Stimulated activated CD8-positive, alpha-beta memory T cell treated with anti-CD3 and anti-CD28 coated beads, Interleukin-12 subunit alpha, Interleukin-12 subunit beta, amount 100 ng/mL, for 24 hours (primary cell): ENCODE data around the gene SP100.

Experiments
- DNase-seq: peaks from one replicate; pipeline ENCODE4 v3.0.0-alpha.2; 2020; ENCODE audit errors: extremely low read depth

The SP100 gene

DNA sequence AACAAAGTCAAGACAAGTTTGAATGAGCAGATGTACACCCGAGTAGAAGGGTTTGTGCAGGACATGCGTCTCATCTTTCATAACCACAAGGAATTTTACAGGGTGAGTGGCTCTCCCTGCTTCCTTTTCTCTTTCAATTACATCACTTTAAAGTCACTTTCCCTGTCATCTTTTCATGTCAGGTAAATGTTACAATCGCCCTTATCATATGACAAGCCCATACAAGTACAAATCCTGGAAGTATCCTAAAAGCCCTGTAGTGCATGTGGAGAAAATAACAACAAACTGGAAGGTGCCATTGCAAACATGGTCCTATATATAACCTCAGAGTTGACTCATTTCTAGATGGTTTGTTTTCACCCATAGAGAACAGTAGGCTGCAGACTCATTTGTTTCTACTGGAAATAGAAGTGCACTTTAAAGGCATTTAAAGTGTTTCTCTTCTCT is 126.0 kb downstream of the SP100 start:
- no peak for DNase-seq

DNA sequence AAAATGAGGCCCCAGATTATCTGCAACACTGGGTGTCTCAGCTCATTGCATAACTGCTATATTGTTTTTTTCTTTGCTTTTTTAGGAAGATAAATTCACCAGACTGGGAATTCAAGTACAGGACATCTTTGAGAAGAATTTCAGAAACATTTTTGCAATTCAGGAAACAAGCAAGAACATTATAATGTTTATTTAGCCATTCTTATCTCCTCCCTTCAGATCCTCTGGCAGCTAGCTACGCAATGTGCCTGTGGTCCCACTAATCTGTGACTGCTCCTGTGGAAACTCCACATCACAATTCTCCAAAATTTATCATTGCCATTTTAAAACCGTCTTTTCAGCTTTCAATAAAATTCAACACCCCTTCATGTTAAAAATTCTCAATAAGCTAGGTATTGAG is 126.8 kb downstream of the SP100 start:
- DNase-seq: no peak

DNA sequence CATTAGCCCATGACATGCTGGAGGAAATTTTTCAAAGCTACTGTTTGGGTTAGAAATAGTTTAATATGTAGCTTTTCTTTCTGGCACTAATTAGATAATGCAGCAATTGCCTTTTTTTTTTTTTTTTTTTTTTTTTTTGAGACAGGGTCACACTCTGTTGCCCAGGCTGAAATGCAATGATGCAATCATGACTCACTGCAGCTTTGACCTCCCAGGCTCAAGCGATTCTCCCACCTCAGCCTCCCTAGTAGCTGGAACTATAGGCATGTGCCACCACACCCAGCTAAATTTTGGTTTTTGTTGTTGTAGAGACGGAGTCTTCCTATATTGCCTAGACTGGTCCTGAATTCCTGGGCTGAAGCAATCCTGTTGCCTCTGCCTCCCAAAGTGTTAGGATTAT is 136.2 kb downstream of the SP100 start:
- no peak for DNase-seq

DNA sequence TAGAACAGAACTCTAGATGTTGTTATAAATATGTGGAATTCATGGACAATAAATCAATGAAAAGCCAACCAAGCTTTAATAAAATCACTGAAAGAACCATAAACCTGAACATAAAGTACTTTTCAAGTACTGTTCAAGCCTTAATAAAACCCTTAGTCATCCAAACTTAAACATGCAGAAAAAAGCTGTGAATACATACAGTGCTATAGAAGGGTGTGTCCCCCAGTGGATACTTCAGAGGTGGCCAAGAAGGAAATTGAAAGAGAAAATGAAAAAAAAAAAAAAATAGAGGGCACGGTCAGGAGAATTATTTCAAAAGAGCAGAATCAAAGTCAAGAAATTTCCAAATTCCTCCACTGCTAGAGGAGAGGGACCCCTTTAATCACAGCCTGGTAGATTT is 141.1 kb downstream of the SP100 start:
- no peak for DNase-seq

DNA sequence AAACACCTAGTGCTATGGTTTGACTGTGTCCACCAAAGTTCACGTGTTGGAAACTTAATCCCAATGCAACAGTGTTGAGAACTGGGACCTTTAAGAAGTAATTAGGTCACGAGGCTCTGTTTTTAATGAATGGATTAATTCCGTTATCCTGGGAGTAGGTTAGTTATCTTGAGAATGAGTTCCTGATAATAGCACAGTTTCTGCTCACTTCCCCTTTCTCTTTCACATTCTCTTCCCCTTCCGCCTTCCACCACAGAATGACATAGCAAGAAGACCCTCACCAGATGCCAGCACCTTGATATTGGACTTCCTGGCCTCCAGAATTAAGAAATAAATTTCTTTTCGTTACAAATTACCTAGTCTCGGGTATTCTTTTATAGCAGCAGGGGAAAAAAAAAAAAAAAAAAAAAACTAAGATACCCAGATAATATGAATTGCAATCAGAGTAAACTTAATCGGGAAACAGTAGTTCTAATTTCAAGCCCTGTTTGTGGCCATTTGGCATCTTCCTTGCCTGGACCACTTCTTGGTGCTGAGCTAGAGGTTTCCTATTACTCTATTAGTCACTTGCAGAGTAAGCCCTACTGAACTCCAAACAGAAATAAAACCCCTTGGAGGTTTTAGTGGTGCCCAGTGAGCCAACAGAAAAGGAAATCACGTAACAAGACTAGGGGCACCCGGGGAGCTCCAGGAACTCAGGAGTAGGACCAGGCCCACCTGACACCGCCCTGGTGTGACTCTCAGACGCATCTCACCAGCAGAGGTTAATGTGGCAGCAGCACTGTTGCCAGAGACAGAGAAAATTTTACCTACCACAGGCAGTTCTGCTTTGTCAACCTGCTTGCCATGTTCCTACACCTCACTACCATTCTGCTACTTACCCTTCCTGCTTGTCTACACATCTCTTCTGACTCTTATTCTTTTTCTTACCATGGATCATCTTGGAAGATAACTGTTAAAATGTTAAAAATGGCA is 149.1 kb downstream of the SP100 start:
- DNase-seq: no peak

DNA sequence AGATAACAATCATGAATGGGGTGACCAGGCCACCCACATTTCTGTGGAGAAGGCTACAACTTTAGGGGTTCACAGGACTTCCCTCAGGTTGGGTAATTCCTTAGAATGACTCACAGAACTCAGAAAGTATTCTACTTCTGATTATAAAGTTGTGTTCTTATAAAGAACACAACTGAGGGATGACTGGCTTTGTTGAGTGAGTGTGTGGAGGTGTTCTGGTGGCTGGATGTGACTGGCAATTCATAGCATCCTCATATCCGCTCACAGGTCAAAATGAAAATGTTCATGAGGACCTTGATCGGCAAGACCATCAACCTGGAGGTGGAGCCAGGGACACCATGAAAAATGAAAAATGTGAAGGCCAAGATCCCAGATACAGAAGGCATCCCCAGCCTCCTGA is 153.3 kb downstream of the SP100 start:
- no peak for DNase-seq

DNA sequence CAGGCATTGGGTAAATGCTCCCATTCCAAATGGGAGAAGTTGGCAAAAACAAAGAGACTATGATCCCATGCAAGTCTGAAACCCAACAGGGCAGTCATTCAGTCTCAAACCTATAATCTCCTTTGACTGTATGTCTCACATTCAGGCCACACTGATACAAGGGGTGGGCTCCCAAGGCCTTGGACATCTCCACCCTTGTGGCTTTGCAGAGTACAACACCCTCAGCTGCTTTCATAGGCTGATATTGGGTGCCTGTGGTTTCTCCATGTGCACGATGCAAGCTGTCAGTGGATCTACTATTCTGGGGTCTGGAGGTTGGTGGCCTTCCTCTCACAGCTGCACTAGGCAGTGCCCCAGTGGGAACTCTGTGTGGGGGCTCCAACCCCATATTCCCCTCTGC is 155.0 kb downstream of the SP100 start:
- DNase-seq: no peak

DNA sequence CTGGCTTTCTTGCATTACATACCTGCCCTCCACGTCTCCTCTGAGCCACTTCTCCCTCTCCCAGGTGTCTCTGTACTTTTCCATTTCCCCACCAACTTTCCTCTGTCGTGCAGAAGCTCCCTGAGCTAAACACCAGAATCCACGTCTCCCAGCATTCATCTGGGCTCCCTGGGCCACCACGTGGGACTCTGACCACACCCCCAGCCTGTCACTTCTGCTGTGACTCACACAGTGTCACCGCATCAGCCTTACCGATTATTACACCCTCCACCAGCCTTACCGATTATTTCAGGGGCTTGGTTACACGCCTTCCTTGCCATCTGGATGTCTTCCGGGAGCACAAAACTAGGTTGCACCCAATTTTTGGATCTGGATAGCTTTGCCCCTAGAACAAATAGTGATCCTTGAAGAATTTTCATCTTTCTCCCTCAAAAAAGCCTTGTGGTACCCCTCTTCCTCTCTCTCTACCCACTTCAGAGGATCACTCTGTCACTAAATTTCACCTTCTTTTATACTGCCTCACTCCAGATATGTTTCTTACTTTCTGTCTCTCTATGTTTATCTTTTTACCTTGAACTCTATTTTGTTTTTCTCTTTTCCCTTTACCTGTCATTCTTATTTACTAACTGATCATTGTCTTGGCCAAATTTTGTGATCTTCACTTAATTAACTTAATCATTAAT is 159.8 kb downstream of the SP100 start:
- DNase-seq: peak; percentile 27

DNA sequence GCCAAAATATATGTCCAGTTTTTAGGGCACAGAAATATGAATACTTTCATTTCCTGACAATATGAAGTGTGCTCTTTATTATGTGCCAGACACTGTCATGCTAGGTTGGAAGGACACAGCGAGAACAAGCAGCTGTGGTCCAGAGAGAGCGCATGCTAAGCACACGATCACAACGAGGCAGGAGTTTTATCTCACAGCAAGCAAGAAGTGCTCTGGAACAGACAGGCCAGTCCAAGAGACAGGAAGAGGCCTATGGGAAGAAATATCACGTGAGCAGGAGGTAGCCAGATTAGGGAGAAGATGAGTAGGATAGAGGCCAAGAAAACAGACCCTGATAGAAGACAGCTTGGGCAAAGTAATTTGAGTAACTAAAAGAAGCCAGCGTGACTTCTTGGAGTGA is 161.1 kb downstream of the SP100 start:
- DNase-seq: no peak

DNA sequence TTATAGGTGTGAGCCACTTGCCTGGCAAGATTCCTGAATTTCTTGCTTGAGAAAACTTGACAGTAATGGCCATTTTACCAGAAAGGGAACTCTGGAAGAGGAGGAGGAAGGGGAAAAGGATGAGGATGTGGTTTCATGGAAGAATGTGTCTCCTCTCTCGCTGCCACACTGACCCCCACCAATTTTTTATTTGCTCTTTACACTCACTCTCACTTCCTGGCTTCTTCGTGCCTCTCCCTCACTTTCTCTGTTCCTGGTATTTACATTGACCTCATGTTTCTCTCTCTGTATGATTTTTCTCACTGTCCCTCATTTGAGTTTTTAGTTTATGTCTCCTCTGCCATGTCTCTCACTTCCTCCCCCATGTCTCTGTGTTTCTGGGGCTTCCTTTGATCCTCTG is 162.1 kb downstream of the SP100 start:
- DNase-seq: no peak

DNA sequence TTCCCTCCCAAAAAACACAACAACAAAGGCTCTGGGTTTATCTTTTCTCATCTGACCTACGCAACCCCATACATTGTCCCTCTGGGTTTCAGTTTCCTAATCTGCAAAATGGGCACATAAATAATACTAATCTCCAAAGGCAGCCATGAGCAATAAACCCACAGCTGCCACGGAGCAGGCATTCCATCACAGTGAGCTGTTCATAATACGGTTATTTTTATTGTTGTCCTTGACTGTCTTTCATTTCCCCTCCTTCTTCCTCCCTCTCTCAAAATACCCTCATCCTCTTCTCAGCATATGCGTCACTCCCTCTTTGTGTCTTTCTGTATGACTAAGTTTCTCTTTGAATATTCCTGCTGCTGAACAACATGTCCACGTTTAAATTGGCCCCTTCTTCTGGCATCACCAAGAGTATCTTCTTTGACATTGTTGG is 166.9 kb downstream of the SP100 start:
- no peak for DNase-seq

DNA sequence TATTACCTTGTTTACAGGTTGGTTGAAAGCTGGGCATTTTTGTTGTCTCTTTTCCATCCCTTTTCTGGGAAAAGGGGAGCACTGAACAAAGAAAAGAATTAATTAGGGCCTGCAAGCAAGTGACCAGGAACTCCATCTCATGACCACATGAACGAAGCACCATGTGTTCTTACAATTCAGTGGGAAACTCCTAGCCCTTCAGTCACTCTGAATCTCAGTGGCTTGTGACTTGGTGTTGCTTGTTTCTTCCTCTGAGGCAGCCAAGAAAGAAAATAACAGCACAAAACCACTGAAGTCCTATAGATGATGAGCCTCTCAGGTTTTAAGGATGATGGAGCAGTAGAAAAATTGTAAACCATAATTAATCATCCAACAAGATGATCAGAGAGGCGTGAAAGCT is 167.6 kb downstream of the SP100 start:
- no peak for DNase-seq

DNA sequence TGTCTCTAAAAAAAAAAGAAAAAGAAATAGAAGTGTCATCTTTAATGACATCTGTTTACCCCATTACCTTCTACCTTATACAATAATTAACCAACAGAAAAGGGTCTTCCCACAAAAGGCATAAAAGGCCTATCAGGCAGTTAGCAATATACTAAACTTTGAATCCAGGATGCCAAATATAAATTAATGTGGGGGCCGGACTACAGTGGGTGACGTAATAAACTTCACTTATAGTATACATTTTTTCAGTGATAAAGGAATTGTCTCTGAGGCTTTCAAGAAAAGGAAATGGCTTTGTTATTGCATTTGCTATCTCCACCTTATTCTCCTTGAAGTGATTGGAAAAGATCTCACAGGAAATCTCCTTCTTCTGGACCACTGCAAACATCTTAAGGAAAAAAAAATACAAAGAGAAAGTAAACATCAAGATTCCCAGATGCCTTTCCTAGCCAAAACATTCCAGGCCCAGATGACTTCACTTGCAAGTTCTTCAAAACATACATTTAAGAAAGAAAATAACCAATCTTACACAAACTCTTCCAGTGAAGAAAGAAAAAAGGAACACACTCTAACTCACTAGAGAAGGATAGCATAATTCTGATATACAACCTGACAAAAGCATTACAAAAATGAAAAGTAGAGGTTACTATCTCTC is 170.5 kb downstream of the SP100 start:
- DNase-seq: no peak

DNA sequence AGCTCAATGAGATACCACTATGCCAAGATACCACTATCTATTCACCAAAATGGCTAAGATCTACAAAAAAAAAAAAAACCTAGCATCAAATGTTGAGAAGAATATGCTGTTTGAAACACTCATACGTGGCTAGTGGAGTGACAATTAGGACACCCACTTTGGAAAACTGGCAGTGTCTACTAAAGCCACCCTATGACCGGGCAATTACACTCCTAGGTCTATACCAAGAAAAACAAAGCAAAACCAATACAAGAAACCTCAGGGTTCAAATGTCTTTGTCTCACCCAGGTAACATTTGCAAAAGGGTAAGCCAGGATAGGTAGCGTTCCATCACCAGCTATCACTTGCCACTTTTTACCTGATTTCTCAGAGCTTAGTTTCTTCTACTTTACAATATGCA is 173.0 kb downstream of the SP100 start:
- DNase-seq: no peak

DNA sequence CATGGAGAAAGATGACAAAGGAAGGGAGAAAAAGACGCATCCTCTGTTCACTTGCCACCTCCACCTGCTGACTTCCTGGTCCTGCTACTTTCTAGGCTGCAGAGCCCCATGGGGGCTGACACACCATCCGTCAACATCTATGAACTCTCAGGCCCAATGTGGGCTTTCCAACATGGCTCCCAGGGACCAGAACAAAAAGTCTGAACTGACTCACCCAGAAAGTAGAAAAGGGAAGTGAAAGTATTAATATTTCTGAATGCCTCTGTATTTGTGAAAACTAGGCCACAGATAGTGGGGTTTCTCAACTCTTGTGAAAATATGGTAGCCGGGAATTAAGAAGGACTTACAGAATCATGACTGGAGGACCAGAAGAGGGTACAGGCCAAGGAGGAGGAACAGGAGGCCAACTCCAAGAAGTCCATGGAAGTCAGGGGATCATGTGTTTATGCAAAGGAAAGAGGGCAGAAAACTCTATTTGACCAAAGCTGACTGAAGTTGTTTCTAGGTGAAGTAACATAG is 173.6 kb downstream of the SP100 start:
- no peak for DNase-seq

DNA sequence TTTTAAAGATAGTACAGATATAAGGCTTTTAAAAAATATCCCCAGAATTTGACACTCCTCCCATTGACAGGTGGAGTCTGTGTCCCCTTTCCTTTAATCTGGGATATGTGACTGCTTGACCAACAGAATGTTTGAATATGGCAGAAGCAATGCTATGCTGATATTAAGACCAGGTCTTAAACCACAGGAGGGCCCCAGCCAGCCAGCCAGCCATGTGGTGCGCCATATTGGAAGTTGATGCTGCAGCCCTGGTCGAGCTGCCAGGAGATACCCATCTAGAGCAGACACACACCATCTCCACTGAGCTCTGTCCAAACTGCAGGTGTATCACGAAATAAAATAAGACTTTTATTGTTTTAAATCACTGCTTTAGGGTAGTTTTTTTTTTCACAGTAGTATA is 174.3 kb downstream of the SP100 start:
- DNase-seq: no peak

DNA sequence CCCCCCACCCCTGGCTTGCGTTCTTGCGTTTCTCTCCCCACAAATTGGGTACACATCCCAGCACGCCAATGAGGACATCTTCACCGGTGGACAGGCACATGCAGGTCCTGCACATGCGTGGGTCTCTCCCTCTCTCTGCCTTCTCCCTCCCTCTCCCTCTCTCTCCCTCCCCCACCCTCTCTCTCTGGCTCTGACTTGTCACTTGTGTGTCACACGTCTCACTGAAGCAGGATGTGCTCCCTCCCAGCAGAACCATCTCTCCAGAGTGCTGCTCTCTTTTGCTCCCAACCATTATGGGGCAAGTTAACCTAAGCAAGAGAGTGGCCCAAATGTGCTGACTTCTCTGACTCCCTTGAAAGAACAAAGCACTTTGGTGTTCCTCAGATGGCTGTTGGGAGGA is 175.8 kb downstream of the SP100 start:
- no peak for DNase-seq

DNA sequence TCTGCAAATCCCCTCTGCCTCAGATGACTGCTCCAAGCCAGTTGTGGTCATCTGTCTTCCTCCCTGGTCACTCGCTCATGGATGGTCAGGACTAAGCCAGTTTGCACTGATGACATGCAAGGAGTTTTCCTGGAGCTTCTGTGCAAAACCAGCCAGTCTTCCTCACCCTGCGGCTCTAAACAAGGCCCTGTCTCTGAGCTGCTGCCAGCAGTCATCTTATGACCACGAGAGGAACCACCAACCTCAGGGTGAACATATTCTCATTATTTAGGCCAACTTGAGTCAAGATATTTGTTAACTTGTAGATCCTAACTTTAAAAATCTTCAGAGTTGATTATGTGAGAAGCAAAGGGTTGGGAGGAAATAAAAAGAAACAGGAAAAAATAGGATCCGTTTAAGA is 176.8 kb downstream of the SP100 start:
- DNase-seq: no peak
